Chondrocyte (in vitro differentiated cells): ENCODE measurements around the gene WDR59. TPM values are rescaled to one million over a fixed set of nuclear protein-coding genes. Genes with fewer than 3 reads are reported as not detected.
A peak's percentile ranks its signal among the peaks of the same experiment; 100 is the strongest.

Experiments used
- DNase-seq: peaks from one replicate; pipeline ENCODE4 v3.0.0; 2021; ENCODE audit warnings: mixed read lengths, low spot score
- H3K27ac Mint-ChIP-seq: one replicate; pipeline ENCODE4 v1.8.0; 2021; ENCODE audit warnings: mild to moderate bottlenecking, moderate library complexity, mixed read lengths; ENCODE audit not compliant: unreplicated experiment
- H3K27me3 Mint-ChIP-seq: 2 replicates; pipeline ENCODE4 v1.8.0; 2021; ENCODE audit warnings: low read depth, mixed read lengths
- H3K36me3 Mint-ChIP-seq: 2 replicates; pipeline ENCODE4 v1.8.0; 2021; ENCODE audit warnings: low read depth, mixed read lengths
- H3K4me1 Mint-ChIP-seq: 2 replicates; pipeline ENCODE4 v1.8.0; 2021; ENCODE audit warnings: low read depth, mild to moderate bottlenecking, mixed read lengths
- H3K4me3 Mint-ChIP-seq: one replicate; pipeline ENCODE4 v1.8.0; 2021; ENCODE audit warnings: mild to moderate bottlenecking, moderate library complexity, mixed read lengths; ENCODE audit not compliant: unreplicated experiment
- H3K9me3 Mint-ChIP-seq: 2 replicates; pipeline ENCODE4 v1.8.0; 2021; ENCODE audit warnings: low read depth, mixed read lengths
- total RNA-seq: library from RNA; stranded (reverse); gene quantifications from 3 replicates; pipeline ENCODE4 v1.2.1, GENCODE V29; 2021
- TF ChIP-seq, protein P1 (sequence below): fragments of 200-600 bp; sonication (generic); IDR thresholded peaks from 2 replicates; pipeline ENCODE4 v1.5.0; 2021; ENCODE audit warnings: antibody characterized with exemption, mild to moderate bottlenecking, moderate library complexity

The WDR59 gene
- total RNA-seq, 1 donor from 2014 or later, result 36.8 TPM

- Mint-ChIP-seq H3K9me3 (no peaks in the 10 kb centered on the region), H3K27ac (no peak overlapping the region), H3K4me3 (no peak overlapping the region), H3K4me1 (peaks cover 6% of the 10 kb centered on the region), H3K36me3 (peaks cover 7% of the 10 kb centered on the region), H3K27me3 (no peaks in the 10 kb centered on the region)
- no peak for DNase-seq
- TF ChIP-seq, protein P1, sequence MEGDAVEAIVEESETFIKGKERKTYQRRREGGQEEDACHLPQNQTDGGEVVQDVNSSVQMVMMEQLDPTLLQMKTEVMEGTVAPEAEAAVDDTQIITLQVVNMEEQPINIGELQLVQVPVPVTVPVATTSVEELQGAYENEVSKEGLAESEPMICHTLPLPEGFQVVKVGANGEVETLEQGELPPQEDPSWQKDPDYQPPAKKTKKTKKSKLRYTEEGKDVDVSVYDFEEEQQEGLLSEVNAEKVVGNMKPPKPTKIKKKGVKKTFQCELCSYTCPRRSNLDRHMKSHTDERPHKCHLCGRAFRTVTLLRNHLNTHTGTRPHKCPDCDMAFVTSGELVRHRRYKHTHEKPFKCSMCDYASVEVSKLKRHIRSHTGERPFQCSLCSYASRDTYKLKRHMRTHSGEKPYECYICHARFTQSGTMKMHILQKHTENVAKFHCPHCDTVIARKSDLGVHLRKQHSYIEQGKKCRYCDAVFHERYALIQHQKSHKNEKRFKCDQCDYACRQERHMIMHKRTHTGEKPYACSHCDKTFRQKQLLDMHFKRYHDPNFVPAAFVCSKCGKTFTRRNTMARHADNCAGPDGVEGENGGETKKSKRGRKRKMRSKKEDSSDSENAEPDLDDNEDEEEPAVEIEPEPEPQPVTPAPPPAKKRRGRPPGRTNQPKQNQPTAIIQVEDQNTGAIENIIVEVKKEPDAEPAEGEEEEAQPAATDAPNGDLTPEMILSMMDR, result no peak
Observed at GRCh38 chr16:74872302-74872701, 112.6 kb downstream of the WDR59 start.

- H3K36me3 Mint-ChIP-seq, result peaks cover 7% of the 10 kb centered on the region
- no peaks in the 10 kb centered on the region for H3K27me3 Mint-ChIP-seq
- no peak for DNase-seq
- H3K4me1 Mint-ChIP-seq, result peaks cover 6% of the 10 kb centered on the region
- H3K9me3 Mint-ChIP-seq, result no peaks in the 10 kb centered on the region
- H3K4me3 Mint-ChIP-seq, result no peak overlapping the region
- TF ChIP-seq, protein P1, result no peak
- no peak overlapping the region for H3K27ac Mint-ChIP-seq
Observed at GRCh38 chr16:74871608-74872007, 113.3 kb downstream of the WDR59 start.

GRCh38 chr16:74868501-74868900 is 116.4 kb downstream of the WDR59 start:
- no peaks in the 10 kb centered on the region for H3K9me3 Mint-ChIP-seq
- TF ChIP-seq, protein P1, result no peak
- H3K4me3 Mint-ChIP-seq, result no peak overlapping the region
- no peak for DNase-seq
- H3K36me3 Mint-ChIP-seq, result peaks cover 3% of the 10 kb centered on the region
- H3K27ac Mint-ChIP-seq, result peak overlapping the region; percentile 5
- H3K4me1 Mint-ChIP-seq, result peaks cover 13% of the 10 kb centered on the region
- no peaks in the 10 kb centered on the region for H3K27me3 Mint-ChIP-seq

GRCh38 chr16:74868035-74868434 is 116.9 kb downstream of the WDR59 start:
- H3K4me1 Mint-ChIP-seq, result peaks cover 13% of the 10 kb centered on the region
- H3K9me3 Mint-ChIP-seq, result no peaks in the 10 kb centered on the region
- peaks cover 3% of the 10 kb centered on the region for H3K36me3 Mint-ChIP-seq
- H3K27ac Mint-ChIP-seq, result no peak overlapping the region
- H3K4me3 Mint-ChIP-seq, result no peak overlapping the region
- no peak for DNase-seq
- TF ChIP-seq, protein P1, result no peak
- no peaks in the 10 kb centered on the region for H3K27me3 Mint-ChIP-seq

DNA sequence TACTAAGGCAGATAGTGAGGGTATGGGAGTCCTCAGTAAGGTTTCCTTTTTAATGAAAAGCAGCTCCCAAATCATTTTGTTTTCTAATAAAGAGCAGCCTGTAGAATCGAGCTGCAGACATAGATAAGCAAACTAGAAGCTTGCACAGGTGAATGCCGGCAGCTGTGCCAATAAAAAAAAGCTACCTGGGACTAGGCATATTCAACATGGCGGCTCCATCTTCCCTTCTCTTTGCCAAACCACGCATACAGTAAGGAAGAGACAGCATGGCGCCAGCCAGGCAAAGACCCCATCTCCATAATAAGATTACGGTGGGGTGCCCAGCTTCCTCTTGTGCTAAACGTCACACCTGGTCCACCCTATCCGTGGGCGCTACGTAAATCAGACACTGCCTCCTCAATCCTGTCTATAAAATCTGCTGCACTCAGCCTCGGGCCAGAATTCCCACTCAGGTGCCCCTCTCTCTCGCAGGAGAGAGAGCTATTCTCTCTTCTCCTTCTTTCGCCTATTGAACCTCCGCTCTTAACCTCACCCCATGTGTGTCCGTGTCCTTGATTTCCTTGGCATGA is 117.6 kb downstream of the WDR59 start:
- Mint-ChIP-seq H3K9me3 (no peaks in the 10 kb centered on the region), H3K4me1 (peaks cover 18% of the 10 kb centered on the region), H3K4me3 (no peak overlapping the region), H3K27me3 (no peaks in the 10 kb centered on the region), H3K36me3 (peaks cover 3% of the 10 kb centered on the region), H3K27ac (no peak overlapping the region)
- no peak for DNase-seq
- TF ChIP-seq, protein P1, result no peak
